ENCODE measurements around the gene WDPCP.

Gene WDPCP

DNA sequence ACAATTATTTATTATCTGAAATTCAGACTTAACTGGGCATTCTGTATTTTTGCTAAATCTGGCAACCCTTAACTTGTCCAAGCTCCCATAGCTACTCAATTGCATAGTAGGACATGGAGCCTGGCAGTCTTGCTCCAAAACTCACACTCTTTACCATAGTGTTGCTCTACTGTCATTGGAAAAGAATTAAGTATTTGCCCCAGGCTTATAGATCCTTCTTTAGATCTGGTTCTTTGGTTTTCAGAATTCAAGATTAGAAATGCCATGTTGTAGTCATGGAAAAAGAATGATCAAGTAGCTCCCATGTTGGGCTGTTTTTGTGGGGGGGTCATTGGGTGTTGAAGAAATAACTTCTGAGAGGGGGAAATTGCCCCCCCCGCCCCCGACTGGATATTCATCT, 240.9 kb downstream of the WDPCP start:
- Histone ChIP-seq H3F3A (ENCODE audit: control insufficient read depth, insufficient read depth) (no peaks in the 10 kb centered on the region), H3K27me3 (ENCODE audit: control insufficient read depth, low read length) (no peaks in the 10 kb centered on the region), H3K4me1 (ENCODE audit: control insufficient read depth, low read length) (no peaks in the 10 kb centered on the region), H3K9me2 (replicated peaks; ENCODE audit: control insufficient read depth, low read length) (no peaks in the 10 kb centered on the region), H3K36me3 (ENCODE audit: control insufficient read depth, low read length) (no peaks in the 10 kb centered on the region), H3K27ac (ENCODE audit: low read depth, low read length) (no peak overlapping the region), H3K4me2 (ENCODE audit: low read length) (no peak overlapping the region), H3K9me3 (ENCODE audit: control insufficient read depth, insufficient read depth, low read length) (no peaks in the 10 kb centered on the region), H3K4me3 (ENCODE audit: low read length) (no peak overlapping the region), H3K79me2 (ENCODE audit: control insufficient read depth, low read length) (no peaks in the 10 kb centered on the region), H4K20me1 (ENCODE audit: control insufficient read depth, insufficient read depth, low read depth, low read length) (no peaks in the 10 kb centered on the region)
- no peak for TF ChIP-seq EZH2phosphoT487 (IDR thresholded peaks at IDR 0.05; ENCODE audit: borderline replicate concordance, low read length)
- TF ChIP-seq, protein P1, sequence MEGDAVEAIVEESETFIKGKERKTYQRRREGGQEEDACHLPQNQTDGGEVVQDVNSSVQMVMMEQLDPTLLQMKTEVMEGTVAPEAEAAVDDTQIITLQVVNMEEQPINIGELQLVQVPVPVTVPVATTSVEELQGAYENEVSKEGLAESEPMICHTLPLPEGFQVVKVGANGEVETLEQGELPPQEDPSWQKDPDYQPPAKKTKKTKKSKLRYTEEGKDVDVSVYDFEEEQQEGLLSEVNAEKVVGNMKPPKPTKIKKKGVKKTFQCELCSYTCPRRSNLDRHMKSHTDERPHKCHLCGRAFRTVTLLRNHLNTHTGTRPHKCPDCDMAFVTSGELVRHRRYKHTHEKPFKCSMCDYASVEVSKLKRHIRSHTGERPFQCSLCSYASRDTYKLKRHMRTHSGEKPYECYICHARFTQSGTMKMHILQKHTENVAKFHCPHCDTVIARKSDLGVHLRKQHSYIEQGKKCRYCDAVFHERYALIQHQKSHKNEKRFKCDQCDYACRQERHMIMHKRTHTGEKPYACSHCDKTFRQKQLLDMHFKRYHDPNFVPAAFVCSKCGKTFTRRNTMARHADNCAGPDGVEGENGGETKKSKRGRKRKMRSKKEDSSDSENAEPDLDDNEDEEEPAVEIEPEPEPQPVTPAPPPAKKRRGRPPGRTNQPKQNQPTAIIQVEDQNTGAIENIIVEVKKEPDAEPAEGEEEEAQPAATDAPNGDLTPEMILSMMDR (IDR thresholded peaks at IDR 0.05; ENCODE audit: low read depth, low read length, poor library complexity, severe bottlenecking): no peak

DNA sequence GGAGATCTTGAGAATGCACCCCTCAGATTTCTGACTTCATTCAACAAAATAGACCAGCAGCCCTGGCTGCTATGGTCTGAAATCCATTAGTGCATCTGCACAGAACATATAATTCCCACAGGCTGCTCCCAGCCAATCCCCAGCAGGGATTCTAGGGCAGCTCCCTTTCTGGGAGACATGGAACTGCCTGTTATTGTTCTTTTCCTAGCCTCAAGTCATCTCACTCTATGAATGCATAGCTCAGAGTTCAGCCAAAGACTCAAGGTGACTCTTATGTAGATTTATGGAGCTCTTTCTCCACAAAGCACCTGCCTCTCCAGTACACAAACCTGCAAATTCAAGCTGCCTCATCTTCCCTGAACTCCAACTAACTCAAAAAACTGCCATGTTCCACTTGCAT, 241.9 kb downstream of the WDPCP start:
- Histone ChIP-seq H3K27me3 (ENCODE audit: control insufficient read depth, low read length) (no peaks in the 10 kb centered on the region), H3K27ac (ENCODE audit: low read depth, low read length) (no peak overlapping the region), H3K4me3 (ENCODE audit: low read length) (no peak overlapping the region), H3K4me2 (ENCODE audit: low read length) (no peak overlapping the region), H3K4me1 (ENCODE audit: control insufficient read depth, low read length) (no peaks in the 10 kb centered on the region), H3K9me3 (ENCODE audit: control insufficient read depth, insufficient read depth, low read length) (no peaks in the 10 kb centered on the region), H3K9me2 (replicated peaks; ENCODE audit: control insufficient read depth, low read length) (no peaks in the 10 kb centered on the region), H3K36me3 (ENCODE audit: control insufficient read depth, low read length) (no peaks in the 10 kb centered on the region), H3F3A (ENCODE audit: control insufficient read depth, insufficient read depth) (no peaks in the 10 kb centered on the region), H4K20me1 (ENCODE audit: control insufficient read depth, insufficient read depth, low read depth, low read length) (no peaks in the 10 kb centered on the region), H3K79me2 (ENCODE audit: control insufficient read depth, low read length) (no peaks in the 10 kb centered on the region)
- TF ChIP-seq, protein P1 (IDR thresholded peaks at IDR 0.05; ENCODE audit: low read depth, low read length, poor library complexity, severe bottlenecking): no peak
- no peak for TF ChIP-seq EZH2phosphoT487 (IDR thresholded peaks at IDR 0.05; ENCODE audit: borderline replicate concordance, low read length)

DNA sequence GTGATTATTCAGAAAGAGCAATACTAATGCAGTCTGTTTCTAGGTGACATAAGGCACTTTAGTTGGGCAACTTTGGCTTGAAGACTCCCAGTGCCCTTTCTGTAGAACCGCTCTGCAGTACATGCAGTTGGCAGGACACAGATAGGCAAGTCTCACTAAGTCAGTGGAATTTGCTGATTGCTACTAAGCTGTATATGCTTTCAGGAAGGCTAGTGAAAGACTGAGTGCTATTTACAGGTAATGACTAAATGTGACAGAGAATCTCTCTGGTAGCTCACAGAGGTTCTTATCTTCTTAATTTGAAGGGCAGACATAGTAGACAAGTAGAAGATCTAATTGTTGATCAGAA, 243.0 kb downstream of the WDPCP start:
- Histone ChIP-seq H3K27ac (ENCODE audit: low read depth, low read length) (no peak overlapping the region), H3K4me1 (ENCODE audit: control insufficient read depth, low read length) (no peaks in the 10 kb centered on the region), H3F3A (ENCODE audit: control insufficient read depth, insufficient read depth) (no peaks in the 10 kb centered on the region), H3K36me3 (ENCODE audit: control insufficient read depth, low read length) (no peaks in the 10 kb centered on the region), H4K20me1 (ENCODE audit: control insufficient read depth, insufficient read depth, low read depth, low read length) (no peaks in the 10 kb centered on the region), H3K27me3 (ENCODE audit: control insufficient read depth, low read length) (no peaks in the 10 kb centered on the region), H3K79me2 (ENCODE audit: control insufficient read depth, low read length) (no peaks in the 10 kb centered on the region), H3K9me3 (ENCODE audit: control insufficient read depth, insufficient read depth, low read length) (no peaks in the 10 kb centered on the region), H3K4me3 (ENCODE audit: low read length) (no peak overlapping the region), H3K4me2 (ENCODE audit: low read length) (no peak overlapping the region), H3K9me2 (replicated peaks; ENCODE audit: control insufficient read depth, low read length) (no peaks in the 10 kb centered on the region)
- TF ChIP-seq, protein P1 (IDR thresholded peaks at IDR 0.05; ENCODE audit: low read depth, low read length, poor library complexity, severe bottlenecking): no peak
- TF ChIP-seq EZH2phosphoT487 (IDR thresholded peaks at IDR 0.05; ENCODE audit: borderline replicate concordance, low read length): no peak
